ENCODE results near the gene GLB1L3. TPM values are rescaled to one million over a fixed set of nuclear protein-coding genes. Genes with fewer than 3 reads are reported as not detected.
"Not testable (repeated sequence)": the region's sequence is repeated elsewhere in the genome, so short reads cannot be mapped to it uniquely, and the experiment has no call there.

The GLB1L3 gene
- total and polyA plus RNA-seq, 10 donors, result 0.13 to 0.25 (median 0.21) TPM; not detected in 4

GRCh38 chr11:134312807-134313206 is 36.6 kb downstream of the GLB1L3 start:
- no peaks in the 10 kb centered on the region for H3K4me1 ChIP-seq
- intact Hi-C loops (cut with DNase I; ENCODE audit: low total_unique reads), result no loop called here
- TF ChIP-seq CTCF (IDR thresholded peaks at IDR 0.05 in 8 of 11, conservative IDR thresholded peaks at IDR 0.05 in 3 of 11) (no peak), POLR2A (IDR thresholded peaks at IDR 0.05) (no peak), POLR2AphosphoS5 (IDR thresholded peaks at IDR 0.05) (no peak)
- no peaks in the 10 kb centered on the region for H3K36me3 ChIP-seq
- DNase-seq, result no peak
- 68 to 80% (median 75%) methylated on average over 3 to 5 of the region's 5 CpGs for WGBS, 5 donors
- H3K27ac ChIP-seq, result no peak overlapping the region
- H3K27me3 ChIP-seq (replicated peaks in 1 of 7), result peaks cover 0 to 38% (median 0%) of the 10 kb centered on the region in 7 donors
- peaks cover 0 to 21% (median 17%) of the 10 kb centered on the region in 8 donors for H3K9me3 ChIP-seq
- H3K4me3 ChIP-seq, result no peak overlapping the region

GRCh38 chr11:134313379-134313778 is 37.2 kb downstream of the GLB1L3 start:
- TF ChIP-seq POLR2AphosphoS5 (IDR thresholded peaks at IDR 0.05) (no peak), POLR2A (IDR thresholded peaks at IDR 0.05) (no peak), CTCF (IDR thresholded peaks at IDR 0.05 in 8 of 11, conservative IDR thresholded peaks at IDR 0.05 in 3 of 11) (no peak)
- Histone ChIP-seq H3K9me3 (peaks cover 0 to 26% (median 22%) of the 10 kb centered on the region in 8 donors), H3K4me1 (no peaks in the 10 kb centered on the region), H3K27ac (no peak overlapping the region), H3K4me3 (no peak overlapping the region), H3K27me3 (replicated peaks in 1 of 7) (peaks cover 0 to 39% (median 0%) of the 10 kb centered on the region in 7 donors), H3K36me3 (no peaks in the 10 kb centered on the region)
- WGBS, 5 donors, result 86 to 97% (median 90%) methylated on average over 10 of the region's 10 CpGs
- DNase-seq, result no peak
- intact Hi-C loops (cut with DNase I; ENCODE audit: low total_unique reads), result no loop called here

- TF ChIP-seq CTCF (IDR thresholded peaks at IDR 0.05 in 8 of 11, conservative IDR thresholded peaks at IDR 0.05 in 3 of 11), result no peak
- no peak for TF ChIP-seq POLR2AphosphoS5 (IDR thresholded peaks at IDR 0.05)
- no peak for TF ChIP-seq POLR2A (IDR thresholded peaks at IDR 0.05)
- Histone ChIP-seq H3K9me3 (peaks cover 0 to 33% (median 25%) of the 10 kb centered on the region in 8 donors), H3K4me1 (no peaks in the 10 kb centered on the region), H3K4me3 (no peak overlapping the region), H3K36me3 (no peaks in the 10 kb centered on the region), H3K27ac (no peak overlapping the region), H3K27me3 (replicated peaks in 1 of 7) (peaks cover 0 to 45% (median 0%) of the 10 kb centered on the region in 7 donors)
- intact Hi-C loops (cut with DNase I; ENCODE audit: low total_unique reads), result no loop called here
- DNase-seq, result no peak
- WGBS, 5 donors, result 67 to 90% (median 84%) methylated on average over 6 to 9 of the region's 9 CpGs
Observed at GRCh38 chr11:134313821-134314607, 37.8 kb downstream of the GLB1L3 start.

GRCh38 chr11:134317103-134317502 is 40.9 kb downstream of the GLB1L3 start:
- no peak overlapping the region for H3K27ac ChIP-seq
- WGBS, 5 donors, result 87 to 96% (median 93%) methylated on average over 3 of the region's 3 CpGs

GRCh38 chr11:134321373-134321772 is 45.2 kb downstream of the GLB1L3 start:
- not testable (repeated sequence) for H3K36me3 ChIP-seq, DNase-seq

More at GRCh38 chr11:134317103-134317502, 40.9 kb downstream of the GLB1L3 start:
- Histone ChIP-seq H3K27me3 (replicated peaks in 1 of 7) (peaks cover 0 to 39% (median 0%) of the 10 kb centered on the region in 7 donors), H3K9me3 (peaks cover 0 to 56% (median 44%) of the 10 kb centered on the region in 8 donors), H3K4me1 (no peaks in the 10 kb centered on the region), H3K36me3 (no peaks in the 10 kb centered on the region), H3K4me3 (no peak overlapping the region)
- intact Hi-C loops (cut with DNase I; ENCODE audit: low total_unique reads), result no loop called here
- TF ChIP-seq CTCF (IDR thresholded peaks at IDR 0.05 in 8 of 11, conservative IDR thresholded peaks at IDR 0.05 in 3 of 11) (no peak), POLR2A (IDR thresholded peaks at IDR 0.05) (no peak), POLR2AphosphoS5 (IDR thresholded peaks at IDR 0.05) (no peak)
- DNase-seq, result no peak

More at GRCh38 chr11:134321373-134321772, 45.2 kb downstream of the GLB1L3 start:
- Histone ChIP-seq H3K27me3 (replicated peaks in 1 of 7) (peaks cover 0 to 21% (median 0%) of the 10 kb centered on the region in 7 donors), H3K9me3 (peaks cover 0 to 56% (median 45%) of the 10 kb centered on the region in 8 donors)
- WGBS, 5 donors, result 90 to 96% (median 94%) methylated on average over 2 of the region's 2 CpGs
- H3K27ac ChIP-seq; H3K4me3 ChIP-seq; intact Hi-C loops (cut with DNase I; ENCODE audit: low total_unique reads); H3K4me1 ChIP-seq: not testable (repeated sequence)

Measured in spleen (tissue), 11 donors.